WTC11 (cell line): Measurements from ENCODE around the gene SREBF1. TPM values are rescaled to one million over a fixed set of nuclear protein-coding genes. Genes with fewer than 3 reads are reported as not detected.
A peak's percentile ranks its signal among the peaks of the same experiment; 100 is the strongest.

Source experiments
- ATAC-seq: fragments of 200-7000 bp; cut with Tn5 transposase; 2 replicates; pipeline ENCODE4 v1.10.0; 2021; ENCODE audit warnings: mild to moderate bottlenecking, moderate library complexity
- CTCF ChIA-PET: fragments of 300-600 bp; sonication (Branson Sonifier 250); formaldehyde crosslinking; loops from one replicate; lab custom pipeline; 2021; ENCODE audit warnings: antibody characterized with exemption; lab: Charles Lee
- POLR2A ChIA-PET: fragments of 350-600 bp; sonication (Branson Sonifier 250); formaldehyde crosslinking; loops from one replicate; lab custom pipeline; 2021; ENCODE audit warnings: antibody characterized with exemption; lab: Charles Lee
- DNase-seq: peaks from one replicate; pipeline ENCODE4 v3.0.0; 2021; ENCODE audit warnings: low spot score
- H3K27ac Mint-ChIP-seq: 2 replicates; pipeline ENCODE4 v1.8.0; 2021; ENCODE audit warnings: mixed read lengths
- H3K27me3 Mint-ChIP-seq: 2 replicates; pipeline ENCODE4 v1.8.0; 2021; ENCODE audit warnings: low read depth, mild to moderate bottlenecking, moderate library complexity, mixed read lengths
- H3K36me3 Mint-ChIP-seq: 2 replicates; pipeline ENCODE4 v1.8.0; 2021; ENCODE audit warnings: mixed read lengths
- H3K4me1 Mint-ChIP-seq: 2 replicates; pipeline ENCODE4 v1.8.0; 2022; ENCODE audit warnings: mixed read lengths
- H3K4me3 Mint-ChIP-seq: 2 replicates; pipeline ENCODE4 v1.8.0; 2021; ENCODE audit warnings: mild to moderate bottlenecking, moderate library complexity, mixed read lengths
- H3K9me3 Mint-ChIP-seq: 2 replicates; pipeline ENCODE4 v1.8.0; 2021; ENCODE audit warnings: mixed read lengths
- CREM ChIP-seq: sonication (generic); formaldehyde crosslinking; IDR thresholded peaks from 2 replicates; pipeline ENCODE4 v1.8.1; 2022; ENCODE audit warnings: mild to moderate bottlenecking, missing genetic modification reagents, moderate library complexity
- FOXJ3 ChIP-seq: sonication (generic); formaldehyde crosslinking; IDR thresholded peaks from 2 replicates; pipeline ENCODE4 v1.9.0; 2021; ENCODE audit warnings: missing genetic modification reagents, mild to moderate bottlenecking, borderline replicate concordance
- HMGXB4 ChIP-seq: sonication (generic); formaldehyde crosslinking; IDR thresholded peaks from 2 replicates; pipeline ENCODE4 v1.8.1; 2023; ENCODE audit warnings: mild to moderate bottlenecking, moderate library complexity, missing genetic modification reagents
- IRF2 ChIP-seq: sonication (generic); formaldehyde crosslinking; IDR thresholded peaks from 2 replicates; pipeline ENCODE4 v1.8.0; 2022; ENCODE audit warnings: low read depth, missing genetic modification reagents, borderline replicate concordance
- JUN ChIP-seq: sonication (generic); formaldehyde crosslinking; IDR thresholded peaks from 2 replicates; pipeline ENCODE4 v1.8.0; 2023; ENCODE audit warnings: mild to moderate bottlenecking, missing genetic modification reagents
- NR1H2 ChIP-seq: sonication (generic); formaldehyde crosslinking; IDR thresholded peaks from 2 replicates; pipeline ENCODE4 v1.9.0; 2021; ENCODE audit warnings: mild to moderate bottlenecking, moderate library complexity, missing genetic modification reagents
- SOX15 ChIP-seq: fragments of 250-450 bp; sonication (Bioruptor Pico); IDR thresholded peaks from 2 replicates; pipeline ENCODE4 v1.9.0; 2021; ENCODE audit warnings: mild to moderate bottlenecking
- ZBTB21 ChIP-seq: sonication (generic); formaldehyde crosslinking; IDR thresholded peaks from 2 replicates; pipeline ENCODE4 v1.8.1; 2023; ENCODE audit warnings: mild to moderate bottlenecking, missing genetic modification reagents, borderline replicate concordance
- ZMAT4 ChIP-seq: fragments of 250-450 bp; sonication (Bioruptor Pico); IDR thresholded peaks from 2 replicates; pipeline ENCODE4 v1.9.0; 2021; ENCODE audit warnings: mild to moderate bottlenecking
- total RNA-seq: library from RNA; stranded (reverse); gene quantifications from 3 replicates; pipeline ENCODE4 v1.2.3, GENCODE V29; 2021
- TF ChIP-seq, protein P1 (sequence below): sonication (generic); formaldehyde crosslinking; IDR thresholded peaks from 2 replicates; pipeline ENCODE4 v1.8.1; 2023; ENCODE audit warnings: mild to moderate bottlenecking, missing genetic modification reagents, moderate library complexity
- TF ChIP-seq, protein P2 (sequence below): fragments of 200-600 bp; IDR thresholded peaks from 2 replicates; pipeline ENCODE4 v1.8.0; 2022; ENCODE audit warnings: antibody characterized with exemption

The SREBF1 gene
- total RNA-seq, 1 experiment from 2014 or later, result 93.7 TPM

GRCh38 chr17:17872547-17873345 is 36.0 kb upstream of the SREBF1 start:
- Mint-ChIP-seq H3K4me3 (no peak overlapping the region), H3K27me3 (peaks cover 7% of the 10 kb centered on the region), H3K27ac (no peak overlapping the region), H3K36me3 (no peaks in the 10 kb centered on the region), H3K4me1 (peaks cover 49% of the 10 kb centered on the region), H3K9me3 (no peaks in the 10 kb centered on the region)
- no peak for DNase-seq
- ChIA-PET POLR2A (no interaction called here), CTCF (interaction anchor here (1.2 to 1.7 kb wide), 3 partner anchors 11 to 46 kb away, joined by 3 to 6 read pairs (median 4); no protein-coding TSS in a partner anchor)
- ATAC-seq, result no peak
- TF ChIP-seq, protein P1, sequence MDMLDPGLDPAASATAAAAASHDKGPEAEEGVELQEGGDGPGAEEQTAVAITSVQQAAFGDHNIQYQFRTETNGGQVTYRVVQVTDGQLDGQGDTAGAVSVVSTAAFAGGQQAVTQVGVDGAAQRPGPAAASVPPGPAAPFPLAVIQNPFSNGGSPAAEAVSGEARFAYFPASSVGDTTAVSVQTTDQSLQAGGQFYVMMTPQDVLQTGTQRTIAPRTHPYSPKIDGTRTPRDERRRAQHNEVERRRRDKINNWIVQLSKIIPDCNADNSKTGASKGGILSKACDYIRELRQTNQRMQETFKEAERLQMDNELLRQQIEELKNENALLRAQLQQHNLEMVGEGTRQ, result no peak

- ChIA-PET CTCF (interaction anchor here (1.0 to 1.7 kb wide), 4 partner anchors 10 to 375 kb away, joined by 3 to 4 read pairs (median 3); no protein-coding TSS in a partner anchor), POLR2A (no interaction called here)
- H3K4me3 Mint-ChIP-seq, result no peak overlapping the region
- TF ChIP-seq, protein P2, sequence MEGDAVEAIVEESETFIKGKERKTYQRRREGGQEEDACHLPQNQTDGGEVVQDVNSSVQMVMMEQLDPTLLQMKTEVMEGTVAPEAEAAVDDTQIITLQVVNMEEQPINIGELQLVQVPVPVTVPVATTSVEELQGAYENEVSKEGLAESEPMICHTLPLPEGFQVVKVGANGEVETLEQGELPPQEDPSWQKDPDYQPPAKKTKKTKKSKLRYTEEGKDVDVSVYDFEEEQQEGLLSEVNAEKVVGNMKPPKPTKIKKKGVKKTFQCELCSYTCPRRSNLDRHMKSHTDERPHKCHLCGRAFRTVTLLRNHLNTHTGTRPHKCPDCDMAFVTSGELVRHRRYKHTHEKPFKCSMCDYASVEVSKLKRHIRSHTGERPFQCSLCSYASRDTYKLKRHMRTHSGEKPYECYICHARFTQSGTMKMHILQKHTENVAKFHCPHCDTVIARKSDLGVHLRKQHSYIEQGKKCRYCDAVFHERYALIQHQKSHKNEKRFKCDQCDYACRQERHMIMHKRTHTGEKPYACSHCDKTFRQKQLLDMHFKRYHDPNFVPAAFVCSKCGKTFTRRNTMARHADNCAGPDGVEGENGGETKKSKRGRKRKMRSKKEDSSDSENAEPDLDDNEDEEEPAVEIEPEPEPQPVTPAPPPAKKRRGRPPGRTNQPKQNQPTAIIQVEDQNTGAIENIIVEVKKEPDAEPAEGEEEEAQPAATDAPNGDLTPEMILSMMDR, result no peak
- TF ChIP-seq FOXJ3 (CRISPR knock-in tag), result no peak
- TF ChIP-seq IRF2 (CRISPR knock-in tag), result no peak
- TF ChIP-seq HMGXB4 (CRISPR knock-in tag), result no peak
- H3K27ac Mint-ChIP-seq, result no peak overlapping the region
- H3K9me3 Mint-ChIP-seq, result no peaks in the 10 kb centered on the region
- peaks cover 49% of the 10 kb centered on the region for H3K4me1 Mint-ChIP-seq
- DNase-seq (no peak), ATAC-seq (no peak)
- no peaks in the 10 kb centered on the region for H3K36me3 Mint-ChIP-seq
- peaks cover 13% of the 10 kb centered on the region for H3K27me3 Mint-ChIP-seq
These were observed 35.1 kb upstream of the SREBF1 start for GRCh38 chr17:17871913-17872312.

GRCh38 chr17:17870247-17870646 is 33.5 kb upstream of the SREBF1 start:
- CTCF ChIA-PET, result interaction anchor here (0.7 to 4.5 kb wide), 15 partner anchors 9 to 163 kb away, joined by 3 to 36 read pairs (median 4); partner anchors contain the start of gene SREBF1
- POLR2A ChIA-PET, result interaction anchor here (1.3 kb wide), 1 partner anchor 33 kb away, joined by 4 read pairs; the partner anchor contains the start of gene SREBF1
- Mint-ChIP-seq H3K36me3 (no peaks in the 10 kb centered on the region), H3K4me3 (no peak overlapping the region), H3K27ac (peak overlapping the region; percentile 54; the same call in 1 of the 2 replicates), H3K27me3 (peaks cover 16% of the 10 kb centered on the region), H3K9me3 (no peaks in the 10 kb centered on the region), H3K4me1 (peaks cover 54% of the 10 kb centered on the region)
- no peak for DNase-seq
- no peak for TF ChIP-seq JUN
- TF ChIP-seq ZMAT4 (CRISPR knock-in tag), result no peak
- no peak for TF ChIP-seq IRF2 (CRISPR knock-in tag)
- TF ChIP-seq SOX15 (CRISPR knock-in tag), result no peak
- no peak for TF ChIP-seq NR1H2 (CRISPR knock-in tag)
- TF ChIP-seq CREM (CRISPR knock-in tag), result no peak
- TF ChIP-seq ZBTB21 (CRISPR knock-in tag), result no peak
- ATAC-seq, result peak; percentile 23; the same call in 1 of the 2 replicates
